ENCODE data around the gene GPR3.
A peak's percentile ranks its signal among the peaks of the same experiment; 100 is the strongest.

The GPR3 gene

GRCh38 chr1:27392096-27392777 is at the start of gene GPR3:
GPR3 (plus strand) TSS chr1:27392622; CDS start chr1:27393799, 1,177 bp downstream.
- DNase-seq = peak; percentile 50

- DNase-seq = peak; percentile 26
Measured at GRCh38 chr1:27342778-27343638, 49.4 kb upstream of the GPR3 start.

- DNase-seq = no peak
Measured at GRCh38 chr1:27343639-27344025, 48.8 kb upstream of the GPR3 start.

- no peak for DNase-seq
Measured at GRCh38 chr1:27345272-27345671, 47.1 kb upstream of the GPR3 start.

- DNase-seq = no peak
Measured at GRCh38 chr1:27346357-27346756, 46.1 kb upstream of the GPR3 start.

- DNase-seq = no peak
Measured at GRCh38 chr1:27346991-27347624, 45.3 kb upstream of the GPR3 start.

GRCh38 chr1:27348861-27349783 is 43.3 kb upstream of the GPR3 start:
- peak; percentile 14 for DNase-seq

- DNase-seq = no peak
Measured at GRCh38 chr1:27349784-27350662, 42.4 kb upstream of the GPR3 start.

GRCh38 chr1:27350663-27351540 is 41.5 kb upstream of the GPR3 start:
- DNase-seq = no peak

GRCh38 chr1:27351541-27352107 is 40.8 kb upstream of the GPR3 start:
- DNase-seq = no peak

- no peak for DNase-seq
Measured at GRCh38 chr1:27353166-27353565, 39.3 kb upstream of the GPR3 start.

- DNase-seq = no peak
Measured at GRCh38 chr1:27353629-27354028, 38.8 kb upstream of the GPR3 start.

GRCh38 chr1:27355683-27356082 is 36.7 kb upstream of the GPR3 start:
- no peak for DNase-seq

GRCh38 chr1:27356277-27356618 is 36.2 kb upstream of the GPR3 start:
- DNase-seq = no peak

- no peak for DNase-seq
Measured at GRCh38 chr1:27356619-27357280, 35.7 kb upstream of the GPR3 start.

GRCh38 chr1:27357281-27358037 is 35.0 kb upstream of the GPR3 start:
- no peak for DNase-seq

- DNase-seq = no peak
Measured at GRCh38 chr1:27358038-27358927, 34.1 kb upstream of the GPR3 start.

GRCh38 chr1:27358928-27359313 is 33.5 kb upstream of the GPR3 start:
- DNase-seq = no peak

Measured in NCI-H187 treated with DMSO at 0.1 percent for 48 hours (cell line).